Adrenal gland (tissue), 5 donors: ENCODE results near the gene COPZ1.

ENCODE experiments used
- CTCF ChIP-seq, 6 experiments: fragments of 450-650 bp in 4 of 6; fragments of 200-600 bp in 2 of 6; sonication (generic) in 1 of 6; IDR thresholded peaks; 1 replicate in 5 of 6; 2 replicates in 1 of 6; pipeline versions ENCODE4 v1.5.1 to v1.8.0; 2016 to 2021; ENCODE audit warnings: antibody characterized with exemption in 6 of 6, mild to moderate bottlenecking in 2 of 6, moderate library complexity in 1 of 6
- POLR2A ChIP-seq, 2 donors: fragments of 450-650 bp; IDR thresholded peaks; one replicate each; pipeline ENCODE4 v1.6.1; 2017; ENCODE audit warnings: antibody characterized with exemption in 2 of 2, mild to moderate bottlenecking in 2 of 2, moderate library complexity in 1 of 2
- donor health status: DM: no; HTN: no; CAD: no.

GRCh38 chr12:54351341-54351740 is 26.4 kb downstream of the COPZ1 start:
- TF ChIP-seq POLR2A (IDR thresholded peaks at IDR 0.05) (no peak), CTCF (IDR thresholded peaks at IDR 0.05) (no peak)
